SK-N-SH (cell line): ENCODE results near the gene LCE1B.

ENCODE experiments used
- CHD2 ChIP-seq: fragments of 150-350 bp; IDR thresholded peaks from 2 replicates; pipeline ENCODE4 v1.6.1; 2018; ENCODE audit warnings: low read length; ENCODE audit not compliant: partially characterized antibody
- TF ChIP-seq, protein P1 (sequence below): fragments of 200-600 bp; sonication (generic); IDR thresholded peaks from 2 replicates; pipeline ENCODE4 v1.6.1; 2017; ENCODE audit warnings: antibody characterized with exemption, mild to moderate bottlenecking, moderate library complexity

- TF ChIP-seq, protein P1, sequence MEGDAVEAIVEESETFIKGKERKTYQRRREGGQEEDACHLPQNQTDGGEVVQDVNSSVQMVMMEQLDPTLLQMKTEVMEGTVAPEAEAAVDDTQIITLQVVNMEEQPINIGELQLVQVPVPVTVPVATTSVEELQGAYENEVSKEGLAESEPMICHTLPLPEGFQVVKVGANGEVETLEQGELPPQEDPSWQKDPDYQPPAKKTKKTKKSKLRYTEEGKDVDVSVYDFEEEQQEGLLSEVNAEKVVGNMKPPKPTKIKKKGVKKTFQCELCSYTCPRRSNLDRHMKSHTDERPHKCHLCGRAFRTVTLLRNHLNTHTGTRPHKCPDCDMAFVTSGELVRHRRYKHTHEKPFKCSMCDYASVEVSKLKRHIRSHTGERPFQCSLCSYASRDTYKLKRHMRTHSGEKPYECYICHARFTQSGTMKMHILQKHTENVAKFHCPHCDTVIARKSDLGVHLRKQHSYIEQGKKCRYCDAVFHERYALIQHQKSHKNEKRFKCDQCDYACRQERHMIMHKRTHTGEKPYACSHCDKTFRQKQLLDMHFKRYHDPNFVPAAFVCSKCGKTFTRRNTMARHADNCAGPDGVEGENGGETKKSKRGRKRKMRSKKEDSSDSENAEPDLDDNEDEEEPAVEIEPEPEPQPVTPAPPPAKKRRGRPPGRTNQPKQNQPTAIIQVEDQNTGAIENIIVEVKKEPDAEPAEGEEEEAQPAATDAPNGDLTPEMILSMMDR, result no peak
- TF ChIP-seq CHD2, result no peak
Measured at GRCh38 chr1:152811671-152812070, at the start of gene LCE1B.
